Stomach (tissue), 9 donors: ENCODE results near the gene PYGO1. TPM values are rescaled to one million over a fixed set of nuclear protein-coding genes. Genes with fewer than 3 reads are reported as not detected.

ENCODE experiments used
- DNase-seq, 2 donors: peaks; one replicate each; pipeline versions ENCODE4 v3.0.0 to v3.0.0-alpha.2; 2013 to 2019
- H3K27ac ChIP-seq, 5 donors: fragments of 200-600 bp in 4 of 5; sonication (generic) in 4 of 5; one replicate each; pipeline ENCODE4 v1.5.1; 2013 to 2019; ENCODE audit warnings: mild to moderate bottlenecking in 1 of 5, moderate library complexity in 1 of 5
- H3K27me3 ChIP-seq, 3 donors: fragments of 200-600 bp; sonication (generic); one replicate each; pipeline ENCODE4 v1.5.1; 2017 to 2019; ENCODE audit warnings: mixed run types in 1 of 3
- H3K36me3 ChIP-seq, 4 donors: fragments of 200-600 bp; sonication (generic); 1 replicate in 3 of 4; 2 replicates in 1 of 4; pipeline ENCODE4 v1.5.1; 2016 to 2019
- H3K4me1 ChIP-seq, 4 donors: fragments of 200-600 bp; sonication (generic); one replicate each; pipeline ENCODE4 v1.5.1; 2016 to 2019
- H3K4me3 ChIP-seq, 4 donors: fragments of 200-600 bp; sonication (generic) in 3 of 4; one replicate each; pipeline ENCODE4 v1.5.1; 2016 to 2019; ENCODE audit warnings: mild to moderate bottlenecking in 1 of 4
- H3K9me3 ChIP-seq, 4 donors: fragments of 200-600 bp; sonication (generic); one replicate each; pipeline ENCODE4 v1.5.1; 2016 to 2019
- EP300 ChIP-seq: sonication (generic); formaldehyde crosslinking; IDR thresholded peaks from one replicate; pipeline ENCODE4 v1.6.1; 2017; ENCODE audit warnings: antibody characterized with exemption
- POLR2A ChIP-seq, 4 donors: fragments of 450-650 bp; IDR thresholded peaks; one replicate each; pipeline ENCODE4 v1.6.1; 2016; ENCODE audit warnings: antibody characterized with exemption in 4 of 4, control low read depth in 2 of 4, mild to moderate bottlenecking in 1 of 4, moderate library complexity in 1 of 4
- POLR2AphosphoS5 ChIP-seq, 3 donors: sonication (generic); formaldehyde crosslinking; IDR thresholded peaks; one replicate each; pipeline ENCODE4 v1.6.1; 2016; ENCODE audit warnings: antibody characterized with exemption in 3 of 3
- WGBS, 5 donors: extraction: QIAGEN DNeasy Blood & Tissue Kit in 3 of 5; methylation state at CpG; one replicate each; pipeline versions ENCODE4 v1.1.5 to v1.1.7; 2013 to 2018; 5-methylcytosine and 5-hydroxymethylcytosine counted together
- intact Hi-C: fragments of 100-400 bp; cut with DNase I; formaldehyde crosslinking; loops from one replicate; pipeline ENCODE4 v1.15.1; 2023; ENCODE audit warnings: low total_unique reads
- polyA plus RNA-seq, 3 donors: library from polyadenylated mRNA; stranded (reverse); fragments of 200-250 nt; gene quantifications; one replicate each; pipeline ENCODE4 v1.2.3, GENCODE V29; 2013
- total RNA-seq, 5 donors: library from RNA; depleted of rRNA; stranded (reverse); fragments of >200 nt; gene quantifications; one replicate each; pipeline versions ENCODE4 v1.1.0 to v1.2.3, GENCODE V29; 2014 to 2016
- TF ChIP-seq, protein P1 (sequence below), 7 experiments: fragments of 450-650 bp in 4 of 7; fragments of 200-600 bp in 3 of 7; sonication (generic) in 3 of 7; IDR thresholded peaks; one replicate each; pipeline ENCODE4 v1.5.1; 2016 to 2019; ENCODE audit warnings: antibody characterized with exemption in 7 of 7, control low read depth in 2 of 7, mild to moderate bottlenecking in 1 of 7
- donor health status: healthy with polysubstance abuse.
- donor health status: Bipolar disorder and iron deficiency.
- donor health status: healthy.

The PYGO1 gene
- total and polyA plus RNA-seq, 8 donors = 0.61 to 15.2 (median 4.1) TPM; not detected in 1

DNA sequence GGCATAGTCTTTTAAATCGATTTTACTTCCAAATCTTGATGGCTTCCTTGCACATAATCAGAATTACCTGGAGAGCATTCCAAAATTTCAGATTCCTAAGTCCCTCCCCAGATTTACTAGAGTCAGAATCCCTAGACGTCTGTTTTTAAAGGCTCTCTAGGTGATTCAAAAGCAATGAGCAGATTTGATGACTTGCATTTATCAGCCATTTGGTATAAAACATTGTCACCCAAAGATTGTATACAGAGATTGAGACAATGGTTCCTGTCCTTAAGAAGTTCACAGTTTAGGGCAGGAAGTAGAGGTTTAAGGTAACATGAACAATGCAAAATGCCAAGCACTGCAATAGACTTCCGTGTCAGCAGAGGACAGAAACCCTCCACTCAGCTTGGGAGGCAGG lies 2.6 kb upstream of the PYGO1 start:
- TF ChIP-seq EP300 = no peak
- no peak for TF ChIP-seq POLR2A (IDR thresholded peaks at IDR 0.05)
- TF ChIP-seq POLR2AphosphoS5 (IDR thresholded peaks at IDR 0.05) = no peak
- TF ChIP-seq, protein P1, sequence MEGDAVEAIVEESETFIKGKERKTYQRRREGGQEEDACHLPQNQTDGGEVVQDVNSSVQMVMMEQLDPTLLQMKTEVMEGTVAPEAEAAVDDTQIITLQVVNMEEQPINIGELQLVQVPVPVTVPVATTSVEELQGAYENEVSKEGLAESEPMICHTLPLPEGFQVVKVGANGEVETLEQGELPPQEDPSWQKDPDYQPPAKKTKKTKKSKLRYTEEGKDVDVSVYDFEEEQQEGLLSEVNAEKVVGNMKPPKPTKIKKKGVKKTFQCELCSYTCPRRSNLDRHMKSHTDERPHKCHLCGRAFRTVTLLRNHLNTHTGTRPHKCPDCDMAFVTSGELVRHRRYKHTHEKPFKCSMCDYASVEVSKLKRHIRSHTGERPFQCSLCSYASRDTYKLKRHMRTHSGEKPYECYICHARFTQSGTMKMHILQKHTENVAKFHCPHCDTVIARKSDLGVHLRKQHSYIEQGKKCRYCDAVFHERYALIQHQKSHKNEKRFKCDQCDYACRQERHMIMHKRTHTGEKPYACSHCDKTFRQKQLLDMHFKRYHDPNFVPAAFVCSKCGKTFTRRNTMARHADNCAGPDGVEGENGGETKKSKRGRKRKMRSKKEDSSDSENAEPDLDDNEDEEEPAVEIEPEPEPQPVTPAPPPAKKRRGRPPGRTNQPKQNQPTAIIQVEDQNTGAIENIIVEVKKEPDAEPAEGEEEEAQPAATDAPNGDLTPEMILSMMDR (IDR thresholded peaks at IDR 0.05) = no peak
- Histone ChIP-seq H3K4me1 (peaks cover 0 to 29% (median 16%) of the 10 kb centered on the region in 4 donors), H3K4me3 (no peak overlapping the region), H3K36me3 (no peaks in the 10 kb centered on the region), H3K27me3 (peaks cover 0 to 26% (median 21%) of the 10 kb centered on the region in 3 donors), H3K9me3 (no peaks in the 10 kb centered on the region), H3K27ac (no peak overlapping the region)
- DNase-seq = no peak
- WGBS, 5 donors = 68 to 79% (median 70%) methylated on average over 3 of the region's 3 CpGs
- intact Hi-C loops = no loop called here

DNA sequence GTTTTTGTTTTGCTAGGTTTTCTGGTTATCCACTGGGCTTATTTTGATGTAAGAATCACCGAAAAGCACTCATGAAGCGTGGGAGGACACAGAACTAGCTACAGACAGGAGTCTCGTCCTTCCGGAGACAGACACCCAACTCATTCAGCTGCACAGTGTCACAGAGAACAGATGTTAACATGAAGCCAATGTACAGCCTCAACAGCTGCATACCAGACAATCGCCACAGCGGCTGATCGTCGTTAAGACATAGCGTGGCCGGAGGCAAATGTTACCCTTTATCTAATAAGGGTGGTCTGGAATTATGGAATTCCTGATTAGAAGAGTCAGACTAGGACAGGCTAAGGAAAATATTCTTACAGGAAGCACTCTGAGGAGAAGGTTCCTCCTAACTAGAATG lies 1.1 kb upstream of the PYGO1 start:
- intact Hi-C loops = no loop called here
- Histone ChIP-seq H3K4me1 (peaks cover 0 to 30% (median 17%) of the 10 kb centered on the region in 4 donors), H3K27ac (peak overlapping the region in 1 of 5 donors; percentile 89), H3K27me3 (peaks cover 0 to 26% (median 21%) of the 10 kb centered on the region in 3 donors), H3K36me3 (no peaks in the 10 kb centered on the region), H3K9me3 (no peaks in the 10 kb centered on the region), H3K4me3 (peak overlapping the region in 3 of 4 donors; percentile 62 to 71 (median 64))
- 76 to 91% (median 87%) methylated on average over 10 of the region's 10 CpGs for WGBS, 5 donors
- DNase-seq = peak in 1 of 2 donors; percentile 42
- no peak for TF ChIP-seq EP300
- TF ChIP-seq, protein P1 (IDR thresholded peaks at IDR 0.05) = no peak
- TF ChIP-seq POLR2AphosphoS5 (IDR thresholded peaks at IDR 0.05) = no peak
- TF ChIP-seq POLR2A (IDR thresholded peaks at IDR 0.05) = no peak

DNA sequence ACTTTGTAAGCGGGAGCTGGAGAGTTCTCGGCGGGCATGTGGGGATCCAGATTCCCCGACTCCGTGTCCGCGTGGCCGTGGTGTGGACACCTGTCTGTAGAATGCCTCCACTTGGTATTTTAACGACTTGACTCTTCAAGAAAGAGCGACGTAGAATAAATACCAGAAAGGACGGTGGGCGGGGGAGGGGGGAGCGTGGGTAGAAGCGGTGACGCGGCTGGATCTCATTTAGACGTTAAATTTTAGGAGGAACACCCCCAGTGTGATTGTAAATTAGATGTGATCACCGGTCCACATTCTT lies 620 bp upstream of the PYGO1 start:
- no peaks in the 10 kb centered on the region for H3K9me3 ChIP-seq
- no peak for DNase-seq
- 8 to 19% (median 12%) methylated on average over 19 of the region's 19 CpGs for WGBS, 5 donors
- H3K27me3 ChIP-seq = peaks cover 0 to 26% (median 21%) of the 10 kb centered on the region in 3 donors
- no peaks in the 10 kb centered on the region for H3K36me3 ChIP-seq
- TF ChIP-seq POLR2AphosphoS5 (IDR thresholded peaks at IDR 0.05) = no peak
- intact Hi-C loops = no loop called here
- peak overlapping the region; percentile 62 to 71 (median 66) for H3K4me3 ChIP-seq
- H3K4me1 ChIP-seq = peaks cover 0 to 30% (median 17%) of the 10 kb centered on the region in 4 donors
- H3K27ac ChIP-seq = peak overlapping the region; percentile 54 to 89 (median 69)

DNA sequence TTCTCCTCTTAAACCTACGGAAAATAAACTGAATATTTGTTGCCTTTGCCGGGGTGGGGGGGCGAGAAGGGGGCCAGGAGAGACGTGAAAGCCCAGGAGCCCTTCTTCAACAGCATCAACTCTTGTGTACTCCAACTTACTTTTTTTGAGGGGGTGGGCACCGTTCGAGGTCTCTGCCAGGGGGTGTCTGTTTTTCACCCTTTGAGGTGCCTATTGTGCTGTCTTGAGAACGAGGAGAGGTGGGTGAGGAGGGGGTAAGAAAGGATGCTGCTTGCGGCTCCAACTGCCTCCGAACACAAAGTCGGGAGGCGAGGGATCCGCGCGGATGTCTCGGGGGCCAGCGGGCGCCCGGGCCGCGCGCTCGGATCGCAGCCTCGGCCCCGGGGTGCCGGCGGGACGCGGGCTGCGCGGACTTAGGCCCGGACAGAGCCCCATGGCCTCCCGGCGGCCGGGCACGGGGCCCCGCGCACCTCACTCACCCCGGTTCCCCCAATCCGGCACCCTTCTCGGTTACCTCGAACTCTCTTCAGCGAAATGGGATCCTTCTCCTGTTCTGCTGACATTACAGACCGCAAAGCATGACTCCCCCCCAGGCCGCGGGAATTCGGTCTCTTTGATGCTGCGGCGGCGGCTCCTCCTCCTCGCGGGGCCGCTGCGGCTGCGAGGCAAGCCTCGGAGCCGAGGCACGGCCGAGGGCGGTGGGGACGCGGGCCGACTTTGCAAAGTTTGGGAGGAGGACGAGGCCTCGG lies 650 bp downstream of the PYGO1 start:
- DNase-seq = peak in 1 of 2 donors; percentile 79
- Histone ChIP-seq H3K9me3 (no peaks in the 10 kb centered on the region), H3K4me3 (peak overlapping the region; percentile 62 to 71 (median 66)), H3K4me1 (peaks cover 0 to 30% (median 17%) of the 10 kb centered on the region in 4 donors), H3K27ac (peak overlapping the region; percentile 67 to 89 (median 72)), H3K27me3 (peaks cover 0 to 26% (median 21%) of the 10 kb centered on the region in 3 donors), H3K36me3 (no peaks in the 10 kb centered on the region)
- WGBS, 5 donors = 5 to 13% (median 6%) methylated on average over 14 to 65 of the region's 65 CpGs
- intact Hi-C loops = no loop called here
- no peak for TF ChIP-seq POLR2AphosphoS5 (IDR thresholded peaks at IDR 0.05)
- peak; percentile 9 for TF ChIP-seq EP300

DNA sequence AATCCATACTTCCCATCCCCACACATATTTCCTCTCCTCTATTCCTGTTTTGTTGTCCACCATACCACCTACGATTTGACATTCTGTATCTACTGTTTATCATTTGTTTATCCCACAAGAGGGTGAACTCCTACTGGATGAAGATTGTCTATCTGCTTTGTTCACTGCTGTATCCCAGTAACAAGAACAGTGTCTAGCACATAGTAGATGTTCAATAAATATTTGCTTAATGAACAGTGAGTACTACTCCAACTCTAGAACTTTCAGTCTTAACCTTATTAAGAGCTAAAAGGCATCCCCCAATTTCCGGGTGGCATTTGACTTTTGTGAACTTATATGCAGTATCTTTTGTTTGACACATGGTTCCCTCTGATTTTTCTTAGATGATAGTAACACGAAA lies 1.3 kb downstream of the PYGO1 start:
- intact Hi-C loops = no loop called here
- H3K4me3 ChIP-seq = peak overlapping the region; percentile 62 to 71 (median 66)
- H3K9me3 ChIP-seq = no peaks in the 10 kb centered on the region
- peaks cover 0 to 26% (median 21%) of the 10 kb centered on the region in 3 donors for H3K27me3 ChIP-seq
- DNase-seq = no peak
- 48 to 66% (median 55%) methylated on average over 3 of the region's 3 CpGs for WGBS, 5 donors
- H3K27ac ChIP-seq = no peak overlapping the region
- TF ChIP-seq, protein P1 (IDR thresholded peaks at IDR 0.05) = no peak
- no peak for TF ChIP-seq EP300
- no peak for TF ChIP-seq POLR2AphosphoS5 (IDR thresholded peaks at IDR 0.05)
- no peak for TF ChIP-seq POLR2A (IDR thresholded peaks at IDR 0.05)
- H3K4me1 ChIP-seq = peaks cover 0 to 30% (median 17%) of the 10 kb centered on the region in 4 donors
- no peaks in the 10 kb centered on the region for H3K36me3 ChIP-seq
